K562 (cell line): ENCODE measurements around the gene LDAH.

Experiments
- KAT7 ChIP-seq: sonication (generic); formaldehyde crosslinking; IDR thresholded peaks from 2 replicates; pipeline ENCODE4 v1.8.0; 2022; ENCODE audit warnings: missing genetic modification reagents, mild to moderate bottlenecking, borderline replicate concordance
- NFYB ChIP-seq: IDR thresholded peaks from 2 replicates; pipeline ENCODE4 v1.6.1; 2011; ENCODE audit warnings: mild to moderate bottlenecking, moderate library complexity; ENCODE audit not compliant: insufficient read length; ENCODE audit errors: extremely low read depth
- RBBP5 ChIP-seq: fragments of 200-600 bp; sonication (generic); IDR thresholded peaks from 2 replicates; pipeline ENCODE4 v1.6.1; 2012; ENCODE audit warnings: borderline replicate concordance, mild to moderate bottlenecking, low read length, control low read depth, inconsistent platforms; ENCODE audit not compliant: insufficient read depth, poor library complexity, severe bottlenecking
- TF ChIP-seq, protein P1 (sequence below): fragments of 250-450 bp; sonication (Bioruptor Pico); IDR thresholded peaks from 2 replicates; pipeline ENCODE4 v1.5.0; 2022; ENCODE audit warnings: mild to moderate bottlenecking

- TF ChIP-seq RBBP5 (no peak), NFYB (no peak), KAT7 (CRISPR knock-in tag) (no peak)
- TF ChIP-seq, protein P1, sequence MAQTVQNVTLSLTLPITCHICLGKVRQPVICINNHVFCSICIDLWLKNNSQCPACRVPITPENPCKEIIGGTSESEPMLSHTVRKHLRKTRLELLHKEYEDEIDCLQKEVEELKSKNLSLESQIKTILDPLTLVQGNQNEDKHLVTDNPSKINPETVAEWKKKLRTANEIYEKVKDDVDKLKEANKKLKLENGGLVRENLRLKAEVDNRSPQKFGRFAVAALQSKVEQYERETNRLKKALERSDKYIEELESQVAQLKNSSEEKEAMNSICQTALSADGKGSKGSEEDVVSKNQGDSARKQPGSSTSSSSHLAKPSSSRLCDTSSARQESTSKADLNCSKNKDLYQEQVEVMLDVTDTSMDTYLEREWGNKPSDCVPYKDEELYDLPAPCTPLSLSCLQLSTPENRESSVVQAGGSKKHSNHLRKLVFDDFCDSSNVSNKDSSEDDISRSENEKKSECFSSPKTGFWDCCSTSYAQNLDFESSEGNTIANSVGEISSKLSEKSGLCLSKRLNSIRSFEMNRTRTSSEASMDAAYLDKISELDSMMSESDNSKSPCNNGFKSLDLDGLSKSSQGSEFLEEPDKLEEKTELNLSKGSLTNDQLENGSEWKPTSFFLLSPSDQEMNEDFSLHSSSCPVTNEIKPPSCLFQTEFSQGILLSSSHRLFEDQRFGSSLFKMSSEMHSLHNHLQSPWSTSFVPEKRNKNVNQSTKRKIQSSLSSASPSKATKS (CRISPR knock-in tag): no peak
These were observed 125.5 kb downstream of the LDAH start for GRCh38 chr2:20697322-20697934.
